NCI-H446 (cell line): ENCODE results near the gene SH3GL2.
A peak's percentile ranks its signal among the peaks of the same experiment; 100 is the strongest.

Experiments
- DNase-seq, 2 experiments: peaks; one replicate each; lab custom pipeline; 2025; lab: John Stamatoyannopoulos, UW

SH3GL2 gene

GRCh38 chr9:17810728-17811571 lies 232.1 kb downstream of the SH3GL2 start:
- peak; percentile 76 to 82 for DNase-seq

- DNase-seq, result no peak
Observed at GRCh38 chr9:17813798-17814197, 234.9 kb downstream of the SH3GL2 start.

GRCh38 chr9:17816431-17817027 lies 237.7 kb downstream of the SH3GL2 start:
- DNase-seq, result peak in 1 of 2 experiments; percentile 25

- peak in 1 of 2 experiments; percentile 67 for DNase-seq
Observed at GRCh38 chr9:17824191-17824590, 245.3 kb downstream of the SH3GL2 start.

- DNase-seq, result peak; percentile 83 to 93
Observed at GRCh38 chr9:17824616-17825264, 245.9 kb downstream of the SH3GL2 start.

GRCh38 chr9:17825265-17825659 lies 246.4 kb downstream of the SH3GL2 start:
- no peak for DNase-seq

- DNase-seq, result no peak
Observed at GRCh38 chr9:17829064-17829463, 250.2 kb downstream of the SH3GL2 start.

GRCh38 chr9:17829812-17830385 lies 251.0 kb downstream of the SH3GL2 start:
- DNase-seq, result no peak

- no peak for DNase-seq
Observed at GRCh38 chr9:17832812-17833211, 253.9 kb downstream of the SH3GL2 start.

- DNase-seq, result no peak
Observed at GRCh38 chr9:17833846-17834245, 255.0 kb downstream of the SH3GL2 start.

- no peak for DNase-seq
Observed at GRCh38 chr9:17837965-17838364, 259.1 kb downstream of the SH3GL2 start.

- no peak for DNase-seq
Observed at GRCh38 chr9:17839776-17840175, 260.9 kb downstream of the SH3GL2 start.

- DNase-seq, result no peak
Observed at GRCh38 chr9:17843236-17843635, 264.4 kb downstream of the SH3GL2 start.
